GM19238 (cell line): ENCODE measurements around the gene FGFRL1.

Experiments
- DNase-seq: peaks from one replicate; pipeline ENCODE4 v3.0.0; 2011; ENCODE audit warnings: low spot score; ENCODE audit not compliant: insufficient read length

The FGFRL1 gene

GRCh38 chr4:1022051-1022738, 10.8 kb downstream of the FGFRL1 start:
- DNase-seq = no peak

GRCh38 chr4:1022739-1023066, 11.3 kb downstream of the FGFRL1 start:
- DNase-seq = no peak

- DNase-seq = no peak
These were observed 11.7 kb downstream of the FGFRL1 start for GRCh38 chr4:1023075-1023640.

GRCh38 chr4:1023895-1024740, 12.7 kb downstream of the FGFRL1 start:
- DNase-seq = no peak

GRCh38 chr4:1024882-1025545, 13.6 kb downstream of the FGFRL1 start:
- no peak for DNase-seq

GRCh38 chr4:1026115-1026514, 14.7 kb downstream of the FGFRL1 start:
- DNase-seq = peak; percentile 81

- no peak for DNase-seq
These were observed 15.9 kb downstream of the FGFRL1 start for GRCh38 chr4:1027219-1027914.

- no peak for DNase-seq
These were observed 16.5 kb downstream of the FGFRL1 start for GRCh38 chr4:1027915-1028238.

GRCh38 chr4:1028574-1029220, 17.3 kb downstream of the FGFRL1 start:
- DNase-seq = no peak

GRCh38 chr4:1029529-1029928, 18.1 kb downstream of the FGFRL1 start:
- DNase-seq = no peak

- no peak for DNase-seq
These were observed 18.6 kb downstream of the FGFRL1 start for GRCh38 chr4:1030031-1030430.

GRCh38 chr4:1030559-1030958, 19.1 kb downstream of the FGFRL1 start:
- DNase-seq = no peak

- DNase-seq = no peak
These were observed 19.9 kb downstream of the FGFRL1 start for GRCh38 chr4:1031346-1031745.

GRCh38 chr4:1031956-1032795, 20.8 kb downstream of the FGFRL1 start:
- DNase-seq = no peak

GRCh38 chr4:1032861-1033260, 21.4 kb downstream of the FGFRL1 start:
- DNase-seq = no peak

- DNase-seq = no peak
These were observed 22.6 kb downstream of the FGFRL1 start for GRCh38 chr4:1033840-1034551.

GRCh38 chr4:1035510-1035909, 24.1 kb downstream of the FGFRL1 start:
- no peak for DNase-seq

- no peak for DNase-seq
These were observed 24.7 kb downstream of the FGFRL1 start for GRCh38 chr4:1036095-1036494.

GRCh38 chr4:1036976-1037810, 25.8 kb downstream of the FGFRL1 start:
- no peak for DNase-seq
